Right atrium auricular region (tissue), 2 donors: Measurements from ENCODE around the gene KCNH5. TPM values are rescaled to one million over a fixed set of nuclear protein-coding genes. Genes with fewer than 3 reads are reported as not detected.
"Not testable (repeated sequence)": the region's sequence is repeated elsewhere in the genome, so short reads cannot be mapped to it uniquely, and the experiment has no call there.

ENCODE experiments used
- DNase-seq: peaks from one replicate; pipeline ENCODE4 v3.0.0-alpha.2; 2019; ENCODE audit warnings: low spot score
- H3K27ac ChIP-seq, 2 donors: fragments of 200-600 bp; sonication (generic); 1 replicate in 1 of 2; 2 replicates in 1 of 2; pipeline ENCODE4 v1.5.1; 2016 to 2019
- H3K27me3 ChIP-seq, 2 donors: fragments of 200-600 bp; sonication (generic); one replicate each; pipeline versions ENCODE4 v1.5.1 to v1.6.0; 2017 to 2019
- H3K36me3 ChIP-seq: fragments of 200-600 bp; sonication (generic); one replicate; pipeline ENCODE4 v1.5.1; 2016
- H3K4me1 ChIP-seq, 2 donors: fragments of 200-600 bp; sonication (generic); one replicate each; pipeline versions ENCODE4 v1.5.1 to v1.6.0; 2017 to 2019
- H3K4me3 ChIP-seq, 2 donors: fragments of 200-600 bp; sonication (generic); 1 replicate in 1 of 2; 2 replicates in 1 of 2; pipeline ENCODE4 v1.5.1; 2017 to 2019; ENCODE audit warnings: mild to moderate bottlenecking in 1 of 2, moderate library complexity in 1 of 2
- H3K9me3 ChIP-seq, 2 donors: fragments of 200-600 bp; sonication (generic); one replicate each; pipeline ENCODE4 v1.5.1; 2019
- CTCF ChIP-seq, 2 donors: fragments of 200-600 bp; sonication (generic); IDR thresholded peaks; one replicate each; pipeline ENCODE4 v1.5.1; 2019; ENCODE audit warnings: antibody characterized with exemption in 2 of 2
- total RNA-seq, 2 donors: library from RNA; depleted of rRNA; stranded (reverse); fragments of >200 nt; gene quantifications; one replicate each; pipeline ENCODE4 v1.1.0, GENCODE V29; 2016

The KCNH5 gene
- total RNA-seq, 2 donors from 2014 or later, result 1.3 TPM; not detected in 1

GRCh38 chr14:62796431-62796830 is 248.8 kb downstream of the KCNH5 start:
- TF ChIP-seq CTCF (IDR thresholded peaks at IDR 0.05), result no peak
- H3K4me3 ChIP-seq, result no peak overlapping the region

GRCh38 chr14:62792578-62792977 is 252.7 kb downstream of the KCNH5 start:
- no peak for TF ChIP-seq CTCF (IDR thresholded peaks at IDR 0.05)
- no peak overlapping the region for H3K27ac ChIP-seq
- no peaks in the 10 kb centered on the region for H3K36me3 ChIP-seq
- DNase-seq, result no peak
- no peaks in the 10 kb centered on the region for H3K4me1 ChIP-seq
- H3K9me3 ChIP-seq, result peaks cover 0 to 11% of the 10 kb centered on the region in 2 donors
- H3K4me3 ChIP-seq, result no peak overlapping the region
- no peaks in the 10 kb centered on the region for H3K27me3 ChIP-seq

More at GRCh38 chr14:62796431-62796830, 248.8 kb downstream of the KCNH5 start:
- no peak for DNase-seq
- no peaks in the 10 kb centered on the region for H3K27me3 ChIP-seq
- H3K9me3 ChIP-seq, result no peaks in the 10 kb centered on the region
- H3K36me3 ChIP-seq, result no peaks in the 10 kb centered on the region
- no peaks in the 10 kb centered on the region for H3K4me1 ChIP-seq
- H3K27ac ChIP-seq, result no peak overlapping the region

GRCh38 chr14:62781328-62781727 is 263.9 kb downstream of the KCNH5 start:
- not testable (repeated sequence) for H3K4me3 ChIP-seq, H3K27ac ChIP-seq, H3K4me1 ChIP-seq, H3K9me3 ChIP-seq, DNase-seq, H3K27me3 ChIP-seq, H3K36me3 ChIP-seq

GRCh38 chr14:62778852-62779251 is 266.4 kb downstream of the KCNH5 start:
- no peak overlapping the region for H3K27ac ChIP-seq
- H3K27me3 ChIP-seq, result no peaks in the 10 kb centered on the region
- no peaks in the 10 kb centered on the region for H3K36me3 ChIP-seq
- H3K4me1 ChIP-seq, result no peaks in the 10 kb centered on the region
- no peak overlapping the region for H3K4me3 ChIP-seq
- no peak for DNase-seq
- TF ChIP-seq CTCF (IDR thresholded peaks at IDR 0.05), result no peak
- no peaks in the 10 kb centered on the region for H3K9me3 ChIP-seq

- no peak overlapping the region for H3K4me3 ChIP-seq
- no peaks in the 10 kb centered on the region for H3K4me1 ChIP-seq
- TF ChIP-seq CTCF (IDR thresholded peaks at IDR 0.05), result no peak
- no peaks in the 10 kb centered on the region for H3K27me3 ChIP-seq
- no peaks in the 10 kb centered on the region for H3K9me3 ChIP-seq
- no peaks in the 10 kb centered on the region for H3K36me3 ChIP-seq
- DNase-seq, result no peak
- no peak overlapping the region for H3K27ac ChIP-seq
These were observed 266.9 kb downstream of the KCNH5 start for GRCh38 chr14:62778310-62778709.

GRCh38 chr14:62777510-62777909 is 267.7 kb downstream of the KCNH5 start:
- no peak overlapping the region for H3K27ac ChIP-seq

More at GRCh38 chr14:62777510-62777909, 267.7 kb downstream of the KCNH5 start:
- Histone ChIP-seq H3K4me3 (no peak overlapping the region), H3K27me3 (no peaks in the 10 kb centered on the region), H3K9me3 (no peaks in the 10 kb centered on the region), H3K36me3 (no peaks in the 10 kb centered on the region), H3K4me1 (no peaks in the 10 kb centered on the region)
- DNase-seq, result no peak
- TF ChIP-seq CTCF (IDR thresholded peaks at IDR 0.05), result no peak
